Measurements from ENCODE around the gene GCFC2. TPM values are rescaled to one million over a fixed set of nuclear protein-coding genes. Genes with fewer than 3 reads are reported as not detected.

Gene GCFC2
- total RNA-seq, 2 donors from 2014 or later = 24.8 to 27.3 TPM

DNA sequence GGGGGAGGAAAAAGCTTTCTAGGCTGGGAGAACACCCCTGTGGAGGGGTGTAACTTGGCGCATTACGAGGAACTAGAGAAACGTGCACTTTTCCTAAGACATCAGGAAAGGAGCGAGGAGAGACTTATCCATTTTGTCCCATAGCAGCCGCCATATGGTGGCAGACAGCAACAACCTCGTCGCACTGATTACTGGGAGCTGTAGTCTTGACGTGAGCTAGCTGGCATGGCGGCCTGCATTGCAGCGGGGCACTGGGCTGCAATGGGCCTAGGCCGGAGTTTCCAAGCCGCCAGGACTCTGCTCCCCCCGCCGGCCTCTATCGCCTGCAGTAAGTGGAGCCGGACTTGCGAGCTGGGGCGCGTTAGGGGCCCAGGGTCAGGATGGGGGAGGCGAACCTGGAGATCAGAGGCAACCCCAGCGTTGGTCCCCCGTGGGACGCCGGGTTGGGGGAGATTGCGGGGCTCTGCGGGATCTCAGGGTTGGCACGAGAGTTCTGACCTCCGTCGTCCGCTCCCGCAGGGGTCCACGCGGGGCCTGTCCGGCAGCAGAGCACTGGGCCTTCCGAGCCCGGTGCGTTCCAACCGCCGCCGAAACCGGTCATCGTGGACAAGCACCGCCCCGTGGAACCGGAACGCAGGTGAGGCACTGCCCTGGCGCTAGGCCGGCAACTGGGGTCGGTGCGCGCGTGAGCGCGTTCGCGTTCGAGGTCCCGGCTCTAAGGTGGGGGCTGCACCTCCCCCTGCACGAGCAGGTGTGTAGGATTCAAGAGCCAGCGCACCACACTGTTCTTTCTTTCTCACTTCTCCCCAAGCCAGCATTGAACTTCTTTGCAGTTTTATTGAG, 63.9 kb downstream of the GCFC2 start, which contains the start of gene MRPL19:
Gene MRPL19, plus strand, starts transcription at position 201 of the 843 bp plus-strand sequence. Its CDS starts 25 bp downstream, at position 226.
- ATAC-seq = peak; percentile 94 to 97
- no peaks in the 10 kb centered on the region for H3K9me3 Mint-ChIP-seq
- peaks cover 23 to 25% of the 10 kb centered on the region in 2 donors for H3K36me3 Mint-ChIP-seq
- DNase-seq (ENCODE audit: low spot score in 2 of 2) = peak; percentile 69 to 74
- H3K27ac Mint-ChIP-seq = peak within 1 kb of the TSS; percentile 97

DNA sequence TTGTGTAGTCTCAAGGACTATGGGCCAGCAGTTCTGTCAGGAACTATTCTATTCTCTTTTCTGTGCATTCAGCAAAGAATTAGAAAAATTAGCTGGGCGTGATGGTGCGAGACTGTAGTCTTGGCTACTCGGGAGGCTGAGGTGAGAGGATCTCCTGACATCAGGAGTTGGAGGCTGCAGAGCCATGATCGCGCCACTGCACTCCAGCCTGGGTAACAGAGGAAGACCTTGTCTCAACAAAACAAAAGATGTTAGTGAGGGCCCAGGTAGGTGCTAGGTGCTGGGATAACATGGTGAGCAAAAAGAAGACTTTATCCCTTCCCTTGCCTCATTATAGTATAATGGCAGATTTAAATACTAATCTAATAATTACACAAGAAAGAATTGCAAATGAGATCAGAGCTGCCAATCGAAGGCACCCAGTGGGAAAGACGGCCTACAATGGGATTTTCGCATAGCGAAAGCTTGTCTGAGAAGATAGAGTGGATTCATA, 64.6 kb downstream of the GCFC2 start:
- H3K27ac Mint-ChIP-seq = peak overlapping the region; percentile 97
- DNase-seq (ENCODE audit: low spot score in 2 of 2) = no peak
- no peak for ATAC-seq

GRCh38 chr2:75645643-75646042, 65.1 kb downstream of the GCFC2 start:
- no peak for DNase-seq (ENCODE audit: low spot score in 2 of 2)
- Mint-ChIP-seq H3K9me3 (no peaks in the 10 kb centered on the region), H3K36me3 (peaks cover 21 to 25% of the 10 kb centered on the region in 2 donors), H3K27ac (peak overlapping the region in 1 of 2 donors; percentile 97)
- no peak for ATAC-seq

More for the DNA sequence above, 64.6 kb downstream of the GCFC2 start:
- Mint-ChIP-seq H3K9me3 (no peaks in the 10 kb centered on the region), H3K36me3 (peaks cover 23 to 25% of the 10 kb centered on the region in 2 donors)

GRCh38 chr2:75643980-75644379, 66.7 kb downstream of the GCFC2 start:
- ATAC-seq (no peak), DNase-seq (ENCODE audit: low spot score in 2 of 2) (no peak)
- Mint-ChIP-seq H3K27ac (no peak overlapping the region), H3K9me3 (no peaks in the 10 kb centered on the region), H3K36me3 (peaks cover 16 to 22% of the 10 kb centered on the region in 2 donors)

- H3K27ac Mint-ChIP-seq = no peak overlapping the region
- H3K36me3 Mint-ChIP-seq = peaks cover 12 to 13% of the 10 kb centered on the region in 2 donors
- H3K9me3 Mint-ChIP-seq = no peaks in the 10 kb centered on the region
- DNase-seq (ENCODE audit: low spot score in 2 of 2) (no peak), ATAC-seq (no peak)
These were observed 69.1 kb downstream of the GCFC2 start for GRCh38 chr2:75641587-75641986.

DNA sequence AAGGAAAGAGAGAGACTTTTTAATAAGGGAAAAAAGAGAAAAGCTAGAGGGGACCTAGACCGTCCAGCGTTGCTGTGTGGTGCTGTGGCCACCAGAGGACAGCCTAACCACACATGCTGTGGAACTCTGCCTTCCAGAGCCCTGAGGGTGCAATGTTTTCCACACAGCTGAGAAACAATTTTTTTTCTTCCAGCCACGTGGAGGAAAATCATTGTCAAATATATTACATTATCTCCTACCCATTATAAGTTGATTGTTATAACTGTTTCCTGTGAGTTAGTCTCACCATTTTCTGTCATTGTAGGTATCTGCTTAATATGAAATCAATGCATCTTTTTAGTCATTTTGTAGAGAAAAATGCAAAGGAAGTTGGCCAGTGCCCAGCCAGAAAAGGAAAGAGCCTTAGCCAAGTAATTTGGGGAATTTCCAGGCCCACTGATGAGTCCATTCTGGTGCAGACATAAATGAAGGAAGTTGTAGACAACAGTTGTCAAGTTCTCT, 70.0 kb downstream of the GCFC2 start:
- ATAC-seq (peak; percentile 95 to 98), DNase-seq (ENCODE audit: low spot score in 2 of 2) (peak in 1 of 2 donors; percentile 43)
- Mint-ChIP-seq H3K36me3 (peaks cover 5% of the 10 kb centered on the region in 2 donors), H3K9me3 (no peaks in the 10 kb centered on the region), H3K27ac (no peak overlapping the region)

DNA sequence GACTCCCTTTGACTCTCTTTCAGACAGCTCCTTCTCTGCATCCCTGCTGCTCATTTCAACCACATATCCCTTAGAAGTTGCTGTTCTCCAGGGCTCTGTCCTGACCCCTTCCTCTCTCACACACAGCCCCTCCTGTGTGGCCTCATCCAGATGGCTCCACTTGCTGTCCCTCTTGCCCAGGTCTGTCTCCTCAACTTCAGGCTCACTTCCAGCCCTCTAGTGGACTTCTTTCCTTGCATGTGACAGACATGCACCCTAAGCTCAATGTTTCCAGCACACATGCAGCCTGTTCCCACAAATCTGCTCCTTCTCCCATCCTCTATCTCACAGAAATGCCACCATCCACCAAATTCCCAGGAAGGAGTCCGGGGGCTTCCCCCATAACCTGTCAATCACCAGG, 73.1 kb downstream of the GCFC2 start:
- Mint-ChIP-seq H3K27ac (no peak overlapping the region), H3K9me3 (no peaks in the 10 kb centered on the region), H3K36me3 (no peaks in the 10 kb centered on the region)
- no peak for DNase-seq (ENCODE audit: low spot score in 2 of 2)
- no peak for ATAC-seq

DNA sequence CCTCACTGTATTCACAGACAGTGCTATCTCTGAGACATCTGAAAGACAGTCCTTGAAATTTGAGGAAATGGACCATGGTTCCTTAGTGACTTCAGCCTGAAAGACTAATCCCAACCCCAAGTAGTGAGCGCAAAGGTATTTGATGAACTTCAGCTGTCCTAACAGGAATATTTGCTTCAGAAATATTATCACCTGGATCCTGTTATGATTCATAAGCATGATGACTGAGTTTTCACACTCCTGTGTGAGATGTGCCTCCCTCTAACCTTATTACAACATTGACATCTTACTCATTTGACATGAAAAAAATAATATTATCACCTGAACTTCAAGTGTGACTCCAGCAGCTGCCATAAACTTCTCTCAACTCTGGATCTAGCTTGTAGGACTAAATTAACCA, 75.8 kb downstream of the GCFC2 start:
- no peak overlapping the region for H3K27ac Mint-ChIP-seq
- ATAC-seq (no peak), DNase-seq (ENCODE audit: low spot score in 2 of 2) (no peak)
- no peaks in the 10 kb centered on the region for H3K36me3 Mint-ChIP-seq
- no peaks in the 10 kb centered on the region for H3K9me3 Mint-ChIP-seq

DNA sequence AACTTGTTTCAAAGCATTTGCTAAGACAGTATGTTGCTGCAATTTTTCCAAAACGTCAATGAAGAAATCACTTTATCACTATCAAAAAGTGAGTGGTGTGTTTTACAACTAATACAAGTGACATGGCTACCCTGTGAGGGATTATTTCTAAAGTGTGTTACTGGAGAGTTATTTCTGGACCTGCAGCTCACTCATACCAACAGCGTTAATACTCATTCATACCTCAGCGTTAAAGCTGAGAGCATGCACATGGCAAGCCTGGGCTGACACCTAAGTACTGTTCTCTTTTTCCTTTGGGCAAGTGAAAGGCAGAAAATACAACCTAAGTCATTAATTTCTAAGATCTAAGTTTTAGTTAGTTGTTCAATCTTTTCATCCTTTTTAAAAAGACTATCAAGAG, 77.1 kb downstream of the GCFC2 start:
- Mint-ChIP-seq H3K27ac (no peak overlapping the region), H3K36me3 (no peaks in the 10 kb centered on the region), H3K9me3 (no peaks in the 10 kb centered on the region)
- DNase-seq (ENCODE audit: low spot score in 2 of 2) (no peak), ATAC-seq (no peak)

GRCh38 chr2:75632813-75633212, 77.9 kb downstream of the GCFC2 start:
- no peak for ATAC-seq

GRCh38 chr2:75632091-75632701, 78.5 kb downstream of the GCFC2 start:
- ATAC-seq = no peak
- no peak overlapping the region for H3K27ac Mint-ChIP-seq
- H3K9me3 Mint-ChIP-seq = no peaks in the 10 kb centered on the region
- no peak for DNase-seq (ENCODE audit: low spot score in 2 of 2)
- no peaks in the 10 kb centered on the region for H3K36me3 Mint-ChIP-seq

More at GRCh38 chr2:75632813-75633212, 77.9 kb downstream of the GCFC2 start:
- Mint-ChIP-seq H3K27ac (no peak overlapping the region), H3K9me3 (no peaks in the 10 kb centered on the region), H3K36me3 (no peaks in the 10 kb centered on the region)
- no peak for DNase-seq (ENCODE audit: low spot score in 2 of 2)

- Mint-ChIP-seq H3K9me3 (no peaks in the 10 kb centered on the region), H3K36me3 (no peaks in the 10 kb centered on the region), H3K27ac (no peak overlapping the region)
- peak in 1 of 2 donors; percentile 66 for DNase-seq (ENCODE audit: low spot score in 2 of 2)
- peak; percentile 68 to 78 for ATAC-seq
These were observed 82.7 kb downstream of the GCFC2 start for GRCh38 chr2:75627902-75628504.

GRCh38 chr2:75622929-75623328, 87.8 kb downstream of the GCFC2 start:
- DNase-seq (ENCODE audit: low spot score in 2 of 2) = no peak
- H3K27ac Mint-ChIP-seq = no peak overlapping the region
- H3K36me3 Mint-ChIP-seq = no peaks in the 10 kb centered on the region
- H3K9me3 Mint-ChIP-seq = no peaks in the 10 kb centered on the region
- ATAC-seq = no peak

DNA sequence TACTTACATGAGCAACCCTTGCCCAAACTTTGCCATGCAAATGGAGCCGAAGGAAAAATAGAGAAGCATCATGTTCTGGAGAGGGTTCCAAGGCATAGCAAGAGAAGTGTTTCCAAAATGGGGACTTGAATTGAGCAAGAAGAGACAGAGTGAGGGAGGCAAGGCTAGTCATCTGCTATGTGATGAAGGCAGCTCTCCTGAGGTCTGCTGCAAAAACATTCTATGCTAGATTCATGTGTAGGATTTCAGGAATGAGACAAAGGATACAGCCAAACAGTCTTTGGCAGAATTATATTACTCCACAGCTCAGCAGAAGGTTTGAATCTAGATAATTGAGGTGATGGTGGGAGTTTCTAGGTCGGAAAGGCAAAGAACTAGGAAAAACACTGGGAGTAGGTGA, 88.2 kb downstream of the GCFC2 start:
- ATAC-seq (no peak), DNase-seq (ENCODE audit: low spot score in 2 of 2) (no peak)
- Mint-ChIP-seq H3K9me3 (no peaks in the 10 kb centered on the region), H3K36me3 (no peaks in the 10 kb centered on the region), H3K27ac (no peak overlapping the region)

- DNase-seq (ENCODE audit: low spot score in 2 of 2) (no peak), ATAC-seq (no peak)
- H3K36me3 Mint-ChIP-seq = no peaks in the 10 kb centered on the region
- H3K9me3 Mint-ChIP-seq = no peaks in the 10 kb centered on the region
- H3K27ac Mint-ChIP-seq = no peak overlapping the region
These were observed 89.5 kb downstream of the GCFC2 start for GRCh38 chr2:75621228-75621627.

GRCh38 chr2:75619956-75620740, 90.6 kb downstream of the GCFC2 start:
- Mint-ChIP-seq H3K36me3 (no peaks in the 10 kb centered on the region), H3K27ac (no peak overlapping the region), H3K9me3 (no peaks in the 10 kb centered on the region)
- ATAC-seq = peak in 1 of 2 donors; percentile 34
- DNase-seq (ENCODE audit: low spot score in 2 of 2) = no peak
